ENCODE data around the gene SGSM2.

The SGSM2 gene

DNA sequence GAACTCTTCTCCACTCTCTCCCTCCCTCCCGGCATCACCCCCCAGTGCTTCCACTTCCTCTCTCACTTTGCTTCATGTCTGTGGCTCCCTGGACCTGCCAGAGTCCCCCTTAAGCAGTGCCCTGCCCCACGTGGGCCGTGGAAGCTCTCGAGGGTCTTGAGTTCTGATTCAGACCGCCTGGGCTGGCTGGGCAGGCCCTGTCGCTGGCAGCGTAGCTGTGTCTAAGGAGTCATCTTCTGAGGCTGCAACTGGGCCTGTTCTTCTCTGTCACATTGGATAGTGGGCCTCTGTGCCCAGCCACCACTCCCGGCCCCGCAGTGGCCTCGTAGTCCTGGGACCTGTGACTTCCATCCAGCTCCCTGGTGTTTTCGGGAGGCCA, 32.9 kb downstream of the SGSM2 start:
- CTCF ChIA-PET = interaction anchor here (1.8 to 4.2 kb wide), 4 partner anchors 12 to 47 kb away, joined by 6 to 39 read pairs (median 12); no protein-coding TSS in a partner anchor
- no peak for DNase-seq (ENCODE audit: extremely low spot score)
- POLR2A ChIA-PET = no interaction called here
- TF ChIP-seq, protein P1, sequence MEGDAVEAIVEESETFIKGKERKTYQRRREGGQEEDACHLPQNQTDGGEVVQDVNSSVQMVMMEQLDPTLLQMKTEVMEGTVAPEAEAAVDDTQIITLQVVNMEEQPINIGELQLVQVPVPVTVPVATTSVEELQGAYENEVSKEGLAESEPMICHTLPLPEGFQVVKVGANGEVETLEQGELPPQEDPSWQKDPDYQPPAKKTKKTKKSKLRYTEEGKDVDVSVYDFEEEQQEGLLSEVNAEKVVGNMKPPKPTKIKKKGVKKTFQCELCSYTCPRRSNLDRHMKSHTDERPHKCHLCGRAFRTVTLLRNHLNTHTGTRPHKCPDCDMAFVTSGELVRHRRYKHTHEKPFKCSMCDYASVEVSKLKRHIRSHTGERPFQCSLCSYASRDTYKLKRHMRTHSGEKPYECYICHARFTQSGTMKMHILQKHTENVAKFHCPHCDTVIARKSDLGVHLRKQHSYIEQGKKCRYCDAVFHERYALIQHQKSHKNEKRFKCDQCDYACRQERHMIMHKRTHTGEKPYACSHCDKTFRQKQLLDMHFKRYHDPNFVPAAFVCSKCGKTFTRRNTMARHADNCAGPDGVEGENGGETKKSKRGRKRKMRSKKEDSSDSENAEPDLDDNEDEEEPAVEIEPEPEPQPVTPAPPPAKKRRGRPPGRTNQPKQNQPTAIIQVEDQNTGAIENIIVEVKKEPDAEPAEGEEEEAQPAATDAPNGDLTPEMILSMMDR (IDR thresholded peaks at IDR 0.05; ENCODE audit: control extremely low read depth, extremely low read depth, low read depth, missing control alignments) = no peak

DNA sequence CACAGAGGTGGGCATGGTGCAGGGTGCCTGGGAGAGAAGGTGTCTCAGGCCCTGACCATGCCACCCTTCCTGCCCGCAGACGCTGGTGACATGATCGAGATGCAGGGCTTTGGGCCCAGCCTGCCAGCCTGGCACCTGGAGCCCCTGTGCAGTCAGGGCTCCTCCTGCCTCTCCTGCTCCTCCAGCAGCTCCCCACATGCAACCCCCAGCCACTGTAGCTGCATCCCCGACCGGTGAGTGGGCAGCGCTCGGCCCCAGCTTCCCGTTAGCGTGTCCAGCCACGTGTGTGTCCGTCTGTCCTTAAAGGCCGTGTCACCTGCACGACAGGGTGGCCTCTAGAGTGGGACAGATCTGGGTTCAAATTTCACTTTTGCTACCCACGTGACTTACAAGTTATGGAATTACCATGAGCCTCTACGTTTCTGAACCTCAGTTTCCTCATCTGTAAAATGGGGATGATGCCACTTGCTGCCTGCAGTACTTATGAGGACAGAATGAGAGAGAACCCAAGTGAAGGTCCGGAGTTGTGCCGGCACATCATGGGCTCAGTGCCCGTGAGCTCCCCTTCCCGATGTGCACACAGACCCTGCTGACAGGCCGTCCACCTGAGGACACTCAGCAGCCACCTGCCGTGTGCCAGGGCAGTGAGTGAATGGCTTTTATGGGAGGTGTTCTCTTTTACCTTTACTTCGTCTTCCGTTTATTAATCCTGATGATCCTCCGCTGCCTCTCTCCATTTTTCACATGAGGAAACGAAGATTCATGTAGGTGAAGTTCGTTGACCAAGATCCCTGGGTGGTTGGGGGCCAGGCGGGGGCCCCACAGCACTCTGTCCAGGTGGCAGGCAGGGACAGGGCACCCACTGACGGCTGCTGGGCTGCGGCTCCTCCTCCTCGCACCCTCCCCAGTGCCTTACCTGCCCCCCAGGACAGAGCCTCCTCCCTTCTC, 34.2 kb downstream of the SGSM2 start:
- TF ChIP-seq, protein P1 (IDR thresholded peaks at IDR 0.05; ENCODE audit: control extremely low read depth, extremely low read depth, low read depth, missing control alignments) = no peak
- ChIA-PET POLR2A (no interaction called here), CTCF (interaction anchor here (1.2 to 4.2 kb wide), 3 partner anchors 11 to 126 kb away, joined by 3 to 39 read pairs (median 17); no protein-coding TSS in a partner anchor)
- DNase-seq (ENCODE audit: extremely low spot score) = no peak

GRCh38 chr17:2372180-2372579, 34.9 kb downstream of the SGSM2 start:
- TF ChIP-seq, protein P1 (IDR thresholded peaks at IDR 0.05; ENCODE audit: control extremely low read depth, extremely low read depth, low read depth, missing control alignments) = no peak
- CTCF ChIA-PET = interaction anchor here (2.5 kb wide), 1 partner anchor 11 kb away, joined by 21 read pairs; no protein-coding TSS in a partner anchor
- POLR2A ChIA-PET = no interaction called here
- no peak for DNase-seq (ENCODE audit: extremely low spot score)

DNA sequence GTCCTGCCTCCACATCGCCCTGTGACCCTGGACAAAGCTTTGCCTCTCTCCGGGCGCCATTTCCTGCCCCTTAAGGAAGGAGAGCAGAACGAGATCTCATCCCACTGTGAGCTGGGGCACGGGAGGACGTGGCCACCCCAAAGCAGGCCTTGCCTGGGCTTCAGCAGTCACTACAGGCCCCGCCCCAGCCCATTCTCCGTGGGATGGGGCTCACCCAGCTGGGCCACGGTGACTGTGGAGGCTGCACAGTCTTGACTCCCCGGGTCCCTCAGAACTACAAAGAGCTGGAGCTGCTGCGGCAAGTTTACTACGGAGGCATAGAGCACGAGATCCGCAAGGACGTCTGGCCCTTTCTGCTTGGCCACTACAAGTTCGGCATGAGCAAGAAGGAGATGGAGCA, 35.4 kb downstream of the SGSM2 start:
- ChIA-PET CTCF (interaction anchor here (2.5 kb wide), 1 partner anchor 10 kb away, joined by 21 read pairs; no protein-coding TSS in a partner anchor), POLR2A (no interaction called here)
- TF ChIP-seq, protein P1 (IDR thresholded peaks at IDR 0.05; ENCODE audit: control extremely low read depth, extremely low read depth, low read depth, missing control alignments) = no peak
- no peak for DNase-seq (ENCODE audit: extremely low spot score)

DNA sequence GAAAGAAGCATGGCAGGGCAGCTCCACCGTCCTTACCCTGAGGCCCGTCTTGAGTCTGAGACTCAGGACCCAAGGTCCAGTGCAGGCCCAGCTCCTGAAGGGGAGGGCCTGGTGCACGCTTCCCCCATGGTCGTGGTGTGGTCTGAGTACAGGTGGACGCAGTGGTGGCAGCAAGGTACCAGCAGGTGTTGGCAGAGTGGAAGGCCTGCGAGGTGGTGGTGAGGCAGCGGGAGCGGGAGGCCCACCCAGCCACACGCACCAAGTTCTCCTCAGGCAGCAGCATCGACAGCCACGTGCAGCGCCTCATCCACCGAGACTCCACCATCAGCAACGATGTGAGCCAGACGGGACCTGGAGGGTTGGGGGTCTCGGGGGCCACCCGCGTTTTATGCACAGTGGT, 35.9 kb downstream of the SGSM2 start:
- no peak for DNase-seq (ENCODE audit: extremely low spot score)
- ChIA-PET CTCF (interaction anchor here (1.5 to 2.5 kb wide), 2 partner anchors 10 to 43 kb away, joined by 6 to 21 read pairs; no protein-coding TSS in a partner anchor), POLR2A (no interaction called here)
- TF ChIP-seq, protein P1 (IDR thresholded peaks at IDR 0.05; ENCODE audit: control extremely low read depth, extremely low read depth, low read depth, missing control alignments) = no peak

GRCh38 chr17:2374549-2375285, 37.4 kb downstream of the SGSM2 start:
- ChIA-PET POLR2A (no interaction called here), CTCF (interaction anchor here (1.5 to 14.0 kb wide), 4 partner anchors 8 to 42 kb away, joined by 5 to 404 read pairs (median 14); no protein-coding TSS in a partner anchor)
- TF ChIP-seq, protein P1 (IDR thresholded peaks at IDR 0.05; ENCODE audit: control extremely low read depth, extremely low read depth, low read depth, missing control alignments) = no peak
- no peak for DNase-seq (ENCODE audit: extremely low spot score)

Data from GM10248 (cell line).